Activated T-helper 17 cell treated with anti-CD3 and anti-CD28 coated beads, Interleukin-2, amount 50 U/mL, for 72 hours (primary cell): ENCODE results near the gene ERGIC2. TPM values are rescaled to one million over a fixed set of nuclear protein-coding genes. Genes with fewer than 3 reads are reported as not detected.
"Not testable (repeated sequence)": the region's sequence is repeated elsewhere in the genome, so short reads cannot be mapped to it uniquely, and the experiment has no call there.

Experiments
- ATAC-seq: fragments of 150-1000 bp; cut with Tn5 transposase; replicated peaks from 2 replicates; pipeline ENCODE4 v1.10.0; 2021; ENCODE audit warnings: mild to moderate bottlenecking, moderate library complexity
- H3K27ac Mint-ChIP-seq: one replicate; pipeline ENCODE4 v1.8.0; 2022; ENCODE audit warnings: mixed read lengths
- H3K27me3 Mint-ChIP-seq: one replicate; pipeline ENCODE4 v1.8.0; 2022; ENCODE audit warnings: mixed read lengths
- H3K36me3 Mint-ChIP-seq: one replicate; pipeline ENCODE4 v1.8.0; 2022; ENCODE audit warnings: low read depth, mild to moderate bottlenecking, mixed read lengths
- H3K4me1 Mint-ChIP-seq: one replicate; pipeline ENCODE4 v1.8.0; 2022; ENCODE audit warnings: mixed read lengths
- H3K4me3 Mint-ChIP-seq: one replicate; pipeline ENCODE4 v1.8.0; 2022; ENCODE audit warnings: mild to moderate bottlenecking, mixed read lengths
- H3K9me3 Mint-ChIP-seq: one replicate; pipeline ENCODE4 v1.8.0; 2022; ENCODE audit warnings: mixed read lengths
- total RNA-seq, 2 donors: library from RNA; stranded (reverse); gene quantifications; one replicate each; pipeline ENCODE4 v1.2.3, GENCODE V29; 2022

Gene ERGIC2
- total RNA-seq, 2 donors from 2014 or later: 78.8 to 96.6 TPM

DNA sequence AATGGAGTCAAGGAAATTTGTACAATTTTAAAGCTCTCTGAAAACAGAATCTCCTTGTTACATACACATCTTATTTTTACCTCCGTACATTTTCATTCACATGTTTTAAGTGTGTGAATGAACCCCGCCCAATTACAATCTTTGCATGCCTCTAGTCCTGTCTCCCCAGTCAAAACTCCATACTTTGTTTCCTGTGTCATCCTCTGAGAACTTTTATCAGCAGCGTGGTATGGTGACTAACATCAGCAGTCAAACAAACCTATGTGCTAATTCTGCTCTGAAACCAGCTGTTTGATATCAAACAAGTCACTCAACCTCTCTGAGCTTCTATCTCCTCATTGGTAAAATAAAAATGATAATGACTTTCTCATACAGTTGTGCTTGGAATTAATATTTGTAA is 15.8 kb upstream of the ERGIC2 start:
- Mint-ChIP-seq H3K4me3 (no peak overlapping the region), H3K9me3 (no peaks in the 10 kb centered on the region), H3K27me3 (peaks cover 17% of the 10 kb centered on the region), H3K4me1 (no peaks in the 10 kb centered on the region), H3K36me3 (no peaks in the 10 kb centered on the region), H3K27ac (no peak overlapping the region)
- no peak for ATAC-seq

DNA sequence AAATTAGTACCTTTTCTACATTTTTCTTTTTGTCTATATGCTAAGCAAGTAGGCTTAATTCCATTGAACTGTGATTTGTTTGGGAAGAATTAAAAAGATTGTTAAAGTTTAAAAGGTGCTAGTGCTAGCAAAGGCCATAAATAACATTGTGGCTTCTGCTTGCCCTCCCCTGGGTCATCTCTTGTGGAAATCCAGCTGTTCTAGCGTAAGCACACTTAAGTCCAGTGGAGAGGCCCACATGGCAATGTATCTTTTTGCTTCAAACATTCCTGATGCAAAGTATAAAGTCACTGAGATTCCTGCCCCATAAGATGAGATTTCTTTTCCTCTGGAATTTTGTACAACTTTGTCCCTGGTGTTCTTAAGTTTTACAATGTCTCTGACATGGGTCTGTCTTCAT is 14.4 kb upstream of the ERGIC2 start:
- H3K4me1 Mint-ChIP-seq: peaks cover 4% of the 10 kb centered on the region
- H3K36me3 Mint-ChIP-seq: no peaks in the 10 kb centered on the region

DNA sequence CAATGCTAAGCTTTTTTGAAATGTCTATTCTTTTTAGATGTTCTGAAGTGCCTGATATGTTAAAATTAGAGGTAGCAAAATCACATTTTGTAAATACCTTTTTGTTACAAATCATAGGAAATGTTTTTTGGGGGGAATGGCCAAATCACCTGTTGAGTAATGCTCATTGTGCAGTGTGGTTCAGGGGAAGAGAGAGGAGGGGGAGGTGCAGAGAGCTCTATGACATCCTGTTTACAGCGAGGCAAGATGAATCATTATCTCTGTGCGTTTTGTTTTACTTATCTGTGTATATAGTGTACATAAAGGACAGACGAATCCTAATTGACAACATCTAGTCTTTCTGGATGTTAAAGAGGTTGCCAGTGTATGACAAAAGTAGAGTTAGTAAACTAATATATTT is 9.4 kb upstream of the ERGIC2 start:
- not testable (repeated sequence) for H3K27me3 Mint-ChIP-seq, H3K4me1 Mint-ChIP-seq, H3K36me3 Mint-ChIP-seq, H3K9me3 Mint-ChIP-seq
- Mint-ChIP-seq H3K27ac (peak overlapping the region; percentile 94), H3K4me3 (peak overlapping the region; percentile 66)
- peak; percentile 99 for ATAC-seq

More for the DNA sequence above, 14.4 kb upstream of the ERGIC2 start:
- peaks cover 15% of the 10 kb centered on the region for H3K27me3 Mint-ChIP-seq
- no peak overlapping the region for H3K27ac Mint-ChIP-seq
- no peak for ATAC-seq
- H3K4me3 Mint-ChIP-seq: no peak overlapping the region
- H3K9me3 Mint-ChIP-seq: peaks cover 5% of the 10 kb centered on the region

DNA sequence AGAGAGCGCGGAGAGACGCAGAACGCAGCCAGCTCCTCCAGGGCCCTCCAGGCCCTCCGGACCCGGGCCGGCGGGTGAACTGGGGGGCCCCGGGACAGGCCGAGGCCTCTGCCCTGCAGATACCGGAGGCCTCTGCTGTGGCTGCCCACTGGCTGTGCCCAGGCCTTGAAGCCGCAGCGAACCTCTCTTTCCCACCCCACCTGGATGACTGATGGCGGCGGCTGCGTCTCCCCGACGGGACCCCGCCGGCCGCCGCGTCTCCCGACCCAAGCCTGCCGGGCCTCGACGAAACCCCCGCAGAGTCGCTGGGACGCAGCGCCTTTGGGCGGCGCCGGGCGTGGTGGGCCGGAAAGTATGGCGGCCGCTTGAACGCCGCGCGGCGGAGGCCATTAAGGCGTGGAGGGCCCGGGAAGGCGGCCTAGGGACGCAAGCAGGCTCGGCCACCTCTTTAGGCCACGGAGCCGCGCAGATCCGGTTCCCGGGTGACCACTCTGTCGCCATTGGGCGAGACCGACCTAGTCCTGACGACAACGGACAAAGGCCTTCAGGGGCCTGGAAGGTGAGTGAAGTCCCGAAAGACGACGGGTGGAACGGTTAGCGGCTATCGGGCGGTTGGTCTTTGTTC is 8.4 kb upstream of the ERGIC2 start:
- peaks cover 5% of the 10 kb centered on the region for H3K9me3 Mint-ChIP-seq
- peak overlapping the region; percentile 94 for H3K27ac Mint-ChIP-seq
- ATAC-seq: no peak
- H3K27me3 Mint-ChIP-seq: no peaks in the 10 kb centered on the region
- peak overlapping the region; percentile 66 for H3K4me3 Mint-ChIP-seq
- H3K36me3 Mint-ChIP-seq: no peaks in the 10 kb centered on the region
- H3K4me1 Mint-ChIP-seq: peaks cover 10% of the 10 kb centered on the region

DNA sequence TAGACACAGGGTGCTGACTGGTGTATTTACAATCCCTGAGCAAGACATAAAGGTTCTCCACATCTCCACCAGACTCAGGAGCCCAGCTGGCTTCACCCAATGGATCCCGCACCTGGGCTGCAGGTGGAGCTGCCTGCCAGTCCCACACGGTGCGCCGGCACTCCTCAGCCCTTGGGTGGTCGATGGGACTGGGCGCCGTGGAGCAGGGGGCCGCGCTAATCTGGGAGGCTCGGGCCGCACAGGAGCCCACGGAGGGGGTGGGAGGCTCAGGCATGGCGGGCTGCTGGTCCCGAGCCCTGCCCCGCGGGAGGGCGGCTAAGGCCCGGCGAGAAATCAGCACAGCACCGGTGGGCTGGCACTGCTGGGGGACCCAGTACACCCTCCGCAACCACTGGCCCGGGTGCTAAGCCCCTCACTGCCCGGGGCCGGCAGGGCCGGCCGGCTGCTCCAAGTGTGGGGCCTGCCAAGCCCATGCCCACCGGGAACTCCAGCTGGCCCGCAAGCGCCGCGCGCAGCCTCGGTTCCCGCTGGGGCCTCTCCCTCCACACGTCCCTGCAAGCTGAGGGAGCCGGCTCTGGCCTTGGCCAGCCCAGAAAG is 5.2 kb upstream of the ERGIC2 start:
- H3K36me3 Mint-ChIP-seq, H3K4me1 Mint-ChIP-seq, H3K27me3 Mint-ChIP-seq, H3K9me3 Mint-ChIP-seq, H3K27ac Mint-ChIP-seq, ATAC-seq, H3K4me3 Mint-ChIP-seq: not testable (repeated sequence)

DNA sequence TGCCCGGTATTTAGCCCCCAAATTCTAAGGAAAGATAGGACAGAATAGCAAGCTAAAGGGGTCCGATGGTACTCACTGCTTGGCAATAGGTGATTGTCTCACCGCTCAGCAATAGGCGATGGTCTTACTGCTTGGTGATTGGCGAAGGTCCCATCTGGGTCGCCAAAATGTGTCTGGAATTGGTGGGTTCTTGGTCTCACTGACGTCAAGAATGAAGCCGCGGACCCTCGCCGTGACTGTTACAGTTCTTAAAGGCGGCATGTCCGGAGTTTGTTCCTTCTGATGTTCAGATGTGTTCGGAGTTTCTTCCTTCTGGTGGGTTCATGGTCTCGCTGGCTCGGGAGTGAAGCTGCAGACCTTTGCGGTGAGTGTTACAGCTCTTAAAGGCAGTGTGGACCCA is 4.2 kb upstream of the ERGIC2 start:
- ATAC-seq, H3K27me3 Mint-ChIP-seq, H3K4me1 Mint-ChIP-seq, H3K27ac Mint-ChIP-seq, H3K9me3 Mint-ChIP-seq, H3K4me3 Mint-ChIP-seq, H3K36me3 Mint-ChIP-seq: not testable (repeated sequence)

DNA sequence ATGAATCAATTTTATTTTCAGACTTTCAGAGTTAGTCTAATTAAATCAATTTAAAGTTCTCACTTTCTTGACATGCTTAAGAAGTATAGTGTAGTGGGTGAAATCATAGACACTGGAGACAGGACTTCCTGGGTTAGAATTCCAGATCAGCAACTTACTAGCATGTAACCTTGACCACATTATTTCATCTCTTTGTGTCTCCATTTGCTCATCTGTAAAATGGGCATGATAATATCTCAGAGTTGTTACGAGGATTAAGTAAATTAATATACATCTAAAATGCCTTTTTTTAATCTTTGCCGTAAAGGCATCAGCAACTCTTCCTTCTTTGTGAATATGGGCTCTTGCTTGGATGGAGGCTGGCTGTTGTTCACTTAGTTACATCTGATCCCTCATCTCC is 1.3 kb upstream of the ERGIC2 start:
- peaks cover 32% of the 10 kb centered on the region for H3K36me3 Mint-ChIP-seq
- no peaks in the 10 kb centered on the region for H3K9me3 Mint-ChIP-seq
- no peak for ATAC-seq
- H3K4me1 Mint-ChIP-seq: peaks cover 12% of the 10 kb centered on the region
- H3K4me3 Mint-ChIP-seq: peak overlapping the region; percentile 86
- H3K27ac Mint-ChIP-seq: peak overlapping the region; percentile 91
- no peaks in the 10 kb centered on the region for H3K27me3 Mint-ChIP-seq

DNA sequence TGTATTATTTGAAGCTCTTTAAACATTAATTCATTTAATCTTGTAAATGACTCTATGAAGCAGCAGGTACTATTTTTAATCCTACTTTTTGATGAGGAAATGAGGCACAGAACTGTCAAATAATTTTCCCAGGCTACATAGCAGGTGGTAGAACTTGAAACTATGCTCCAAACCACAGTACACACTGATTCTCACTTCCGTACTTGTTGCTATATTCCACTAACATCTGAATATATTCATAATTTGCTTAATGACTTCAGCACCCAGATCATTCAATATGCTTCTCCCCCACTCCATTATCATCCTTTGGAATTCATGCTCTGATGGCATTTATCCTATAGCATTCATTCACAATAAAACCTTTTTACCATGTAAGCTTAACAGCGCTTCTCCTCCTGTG is 4.9 kb downstream of the ERGIC2 start:
- Mint-ChIP-seq H3K9me3 (no peaks in the 10 kb centered on the region), H3K4me3 (no peak overlapping the region), H3K27ac (peak overlapping the region; percentile 57), H3K36me3 (peaks cover 56% of the 10 kb centered on the region), H3K4me1 (peaks cover 12% of the 10 kb centered on the region), H3K27me3 (no peaks in the 10 kb centered on the region)
- no peak for ATAC-seq

DNA sequence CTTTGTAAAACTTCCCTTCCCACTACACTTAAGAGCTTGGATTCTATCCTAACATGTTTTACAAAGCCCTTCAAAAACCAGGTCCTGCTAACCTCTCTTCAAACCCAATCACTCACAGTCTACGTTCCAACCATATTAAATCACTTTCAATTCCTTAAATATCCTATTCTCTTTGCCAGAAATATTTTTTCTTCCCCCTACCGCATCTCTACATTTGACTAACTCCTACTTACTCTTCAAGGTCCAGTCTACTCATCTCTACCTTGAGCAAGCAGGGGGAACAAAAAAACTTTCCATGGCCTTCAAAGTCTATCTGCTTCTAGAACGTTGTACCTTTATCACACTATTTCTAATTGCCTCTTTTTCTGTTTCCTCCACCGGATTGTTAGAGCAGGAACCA is 6.1 kb downstream of the ERGIC2 start:
- Mint-ChIP-seq H3K4me3 (no peak overlapping the region), H3K36me3 (peaks cover 64% of the 10 kb centered on the region), H3K27ac (no peak overlapping the region), H3K4me1 (peaks cover 12% of the 10 kb centered on the region), H3K27me3 (no peaks in the 10 kb centered on the region), H3K9me3 (no peaks in the 10 kb centered on the region)
- no peak for ATAC-seq

DNA sequence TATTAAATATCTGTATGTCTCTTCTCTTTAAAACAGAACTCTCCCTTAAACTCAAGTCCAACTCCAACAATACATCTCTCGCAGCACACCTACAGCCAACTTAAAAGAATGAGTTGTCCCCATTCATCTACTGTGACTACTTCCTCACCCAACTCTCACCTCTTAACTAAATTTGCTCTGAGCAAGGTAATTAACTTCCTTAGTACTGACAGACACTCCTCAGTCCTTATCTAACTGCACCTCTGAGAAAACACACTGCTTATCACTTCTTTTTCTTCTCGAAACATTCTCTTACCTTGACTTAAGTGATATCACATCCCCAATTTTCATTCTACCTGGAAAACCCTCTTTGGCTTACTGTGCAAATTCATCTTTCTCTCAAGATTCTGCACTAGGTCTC is 7.0 kb downstream of the ERGIC2 start:
- Mint-ChIP-seq H3K4me3 (no peak overlapping the region), H3K27me3 (no peaks in the 10 kb centered on the region), H3K36me3 (peaks cover 63% of the 10 kb centered on the region), H3K4me1 (peaks cover 5% of the 10 kb centered on the region), H3K27ac (no peak overlapping the region), H3K9me3 (no peaks in the 10 kb centered on the region)
- no peak for ATAC-seq

DNA sequence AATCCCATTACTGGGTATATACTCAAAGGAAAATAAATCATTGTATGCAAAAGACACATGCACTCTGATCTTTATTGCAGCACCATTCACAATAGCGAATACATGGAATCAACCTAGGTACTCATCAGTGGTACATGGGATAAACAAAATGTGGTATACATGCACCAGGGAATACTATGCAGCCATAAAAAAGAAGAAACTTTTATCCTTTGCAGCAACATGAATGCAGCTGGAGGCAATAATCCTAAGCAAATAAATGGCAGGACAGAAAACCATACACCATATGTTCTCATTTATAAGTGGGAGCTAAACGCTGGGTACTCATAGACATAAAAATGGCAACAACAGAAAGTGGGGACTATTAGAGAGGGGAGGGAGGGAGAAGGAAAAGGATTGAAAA is 15.9 kb downstream of the ERGIC2 start:
- no peak overlapping the region for H3K4me3 Mint-ChIP-seq
- H3K9me3 Mint-ChIP-seq: no peaks in the 10 kb centered on the region
- H3K27ac Mint-ChIP-seq: no peak overlapping the region
- H3K4me1 Mint-ChIP-seq: no peaks in the 10 kb centered on the region
- ATAC-seq: no peak
- H3K27me3 Mint-ChIP-seq: no peaks in the 10 kb centered on the region
- H3K36me3 Mint-ChIP-seq: peaks cover 91% of the 10 kb centered on the region

DNA sequence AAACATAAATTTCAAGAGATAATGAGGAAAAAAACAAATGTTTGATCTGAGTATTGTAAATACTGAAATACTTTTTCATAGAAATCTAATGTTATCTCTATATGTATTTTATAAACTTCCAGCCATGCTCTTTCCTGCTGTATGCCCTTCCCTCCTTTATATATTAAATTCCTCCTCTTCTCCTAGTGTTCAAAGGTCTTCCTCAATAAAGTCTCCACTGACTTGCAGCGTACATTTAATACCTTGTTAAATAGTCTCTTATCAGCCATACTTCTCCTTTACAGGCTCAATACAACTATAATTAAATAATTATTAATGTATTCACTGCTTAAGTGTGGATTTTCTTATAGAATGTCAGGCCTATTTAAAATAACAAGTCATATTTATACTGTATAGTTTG is 26.0 kb downstream of the ERGIC2 start:
- ATAC-seq: no peak
- no peak overlapping the region for H3K27ac Mint-ChIP-seq
- H3K9me3 Mint-ChIP-seq: no peaks in the 10 kb centered on the region
- H3K4me3 Mint-ChIP-seq: no peak overlapping the region
- H3K36me3 Mint-ChIP-seq: peaks cover 89% of the 10 kb centered on the region
- H3K27me3 Mint-ChIP-seq: no peaks in the 10 kb centered on the region
- H3K4me1 Mint-ChIP-seq: no peaks in the 10 kb centered on the region

DNA sequence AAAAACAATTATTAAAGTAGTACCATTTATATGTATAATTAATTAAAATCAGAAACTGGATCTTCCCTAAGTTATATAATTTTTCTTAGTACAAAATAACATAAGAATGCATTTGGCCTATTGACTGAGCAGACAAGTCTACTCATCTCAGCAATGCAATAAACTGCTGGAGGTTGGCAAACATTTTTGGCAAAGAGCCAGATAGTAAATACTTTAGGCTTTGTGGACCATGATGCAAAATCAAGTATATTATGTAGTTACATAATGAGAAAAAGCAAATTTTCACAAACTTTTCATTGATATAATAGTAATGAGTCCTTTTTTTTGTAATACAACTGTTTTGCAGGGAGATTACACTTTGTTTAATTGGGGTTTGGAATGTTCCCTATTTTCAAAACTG is 30.9 kb downstream of the ERGIC2 start:
- Mint-ChIP-seq H3K4me1 (peaks cover 5% of the 10 kb centered on the region), H3K27me3 (no peaks in the 10 kb centered on the region), H3K4me3 (no peak overlapping the region), H3K36me3 (peaks cover 95% of the 10 kb centered on the region), H3K9me3 (no peaks in the 10 kb centered on the region), H3K27ac (no peak overlapping the region)
- ATAC-seq: no peak

DNA sequence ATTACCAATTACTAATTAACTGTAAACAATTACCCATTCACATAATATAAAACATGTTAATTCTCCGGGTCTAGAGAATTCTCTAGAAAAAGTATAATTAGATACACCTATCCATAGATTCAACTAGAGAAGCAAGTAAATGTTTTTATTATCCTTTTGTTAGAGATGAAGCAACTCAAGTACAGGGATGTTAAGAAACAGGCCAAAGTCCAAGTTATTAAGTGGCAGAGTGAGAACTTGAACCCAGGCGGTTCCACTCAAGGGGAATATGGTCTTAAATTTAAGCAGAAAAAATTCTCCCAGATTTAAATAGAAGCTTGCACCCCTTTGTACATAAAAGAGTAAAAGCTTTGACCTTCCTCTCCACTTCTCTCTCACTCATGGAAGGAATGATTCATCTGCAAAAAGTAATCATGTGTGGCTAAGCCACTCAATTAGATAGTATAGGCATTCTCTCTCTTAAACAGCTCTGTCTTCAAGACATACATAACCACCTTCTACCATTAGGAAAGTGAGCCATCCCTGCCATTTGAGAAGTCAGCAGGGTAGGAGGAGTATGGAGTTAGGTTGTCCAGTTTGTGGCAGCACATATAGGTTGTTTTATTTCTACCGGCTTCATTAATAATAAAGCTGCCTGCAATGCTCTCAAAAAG is 34.1 kb downstream of the ERGIC2 start:
- Mint-ChIP-seq H3K36me3 (peaks cover 95% of the 10 kb centered on the region), H3K27me3 (no peaks in the 10 kb centered on the region), H3K4me3 (no peak overlapping the region), H3K27ac (peak overlapping the region; percentile 4), H3K9me3 (no peaks in the 10 kb centered on the region), H3K4me1 (peaks cover 5% of the 10 kb centered on the region)
- ATAC-seq: peak; percentile 79

DNA sequence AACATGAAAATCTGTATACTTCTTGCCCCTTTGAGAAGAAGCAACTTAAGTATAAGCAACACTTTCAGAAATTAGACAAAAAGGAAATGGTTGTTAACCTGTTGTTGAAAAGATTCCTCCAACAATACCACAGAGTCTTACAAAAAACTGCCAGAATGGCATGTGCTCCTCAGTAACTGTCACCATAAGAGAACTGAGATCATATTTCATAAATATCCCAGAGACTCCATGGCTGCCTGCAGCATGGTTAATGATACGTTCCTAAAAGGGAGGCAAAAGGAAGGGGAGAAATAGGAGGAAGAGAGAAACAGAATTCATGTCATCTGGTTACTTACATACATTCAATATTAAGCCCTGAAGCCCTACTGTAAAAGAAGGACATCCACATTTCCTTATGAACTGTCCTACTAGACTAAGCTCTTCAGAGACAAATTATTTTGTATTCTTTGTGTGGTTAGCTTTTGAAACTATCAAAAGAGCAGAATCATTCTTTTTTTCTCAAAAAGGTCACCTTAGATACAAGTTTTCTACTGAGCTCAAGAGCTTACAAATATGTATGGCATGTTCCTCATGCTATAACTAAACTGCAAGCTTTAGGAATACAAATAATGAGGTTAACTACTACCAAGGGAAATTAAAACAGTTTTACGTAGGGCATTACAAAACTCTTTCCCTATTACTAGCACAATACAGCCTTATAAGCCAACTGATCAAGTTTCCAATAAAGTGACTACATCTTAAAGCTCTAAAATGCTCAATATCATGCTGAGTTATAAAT is 37.8 kb downstream of the ERGIC2 start:
- no peak overlapping the region for H3K4me3 Mint-ChIP-seq
- H3K36me3 Mint-ChIP-seq: peaks cover 98% of the 10 kb centered on the region
- peaks cover 5% of the 10 kb centered on the region for H3K4me1 Mint-ChIP-seq
- peak overlapping the region; percentile 36 for H3K27ac Mint-ChIP-seq
- ATAC-seq: no peak
- no peaks in the 10 kb centered on the region for H3K9me3 Mint-ChIP-seq
- H3K27me3 Mint-ChIP-seq: no peaks in the 10 kb centered on the region
